ENCODE results near the gene TFCP2. TPM values are rescaled to one million over a fixed set of nuclear protein-coding genes. Genes with fewer than 3 reads are reported as not detected.
"Not testable (repeated sequence)": the region's sequence is repeated elsewhere in the genome, so short reads cannot be mapped to it uniquely, and the experiment has no call there.

Gene TFCP2
- total and polyA plus RNA-seq, 2 experiments from 2014 or later: 9.0 to 12.4 TPM

DNA sequence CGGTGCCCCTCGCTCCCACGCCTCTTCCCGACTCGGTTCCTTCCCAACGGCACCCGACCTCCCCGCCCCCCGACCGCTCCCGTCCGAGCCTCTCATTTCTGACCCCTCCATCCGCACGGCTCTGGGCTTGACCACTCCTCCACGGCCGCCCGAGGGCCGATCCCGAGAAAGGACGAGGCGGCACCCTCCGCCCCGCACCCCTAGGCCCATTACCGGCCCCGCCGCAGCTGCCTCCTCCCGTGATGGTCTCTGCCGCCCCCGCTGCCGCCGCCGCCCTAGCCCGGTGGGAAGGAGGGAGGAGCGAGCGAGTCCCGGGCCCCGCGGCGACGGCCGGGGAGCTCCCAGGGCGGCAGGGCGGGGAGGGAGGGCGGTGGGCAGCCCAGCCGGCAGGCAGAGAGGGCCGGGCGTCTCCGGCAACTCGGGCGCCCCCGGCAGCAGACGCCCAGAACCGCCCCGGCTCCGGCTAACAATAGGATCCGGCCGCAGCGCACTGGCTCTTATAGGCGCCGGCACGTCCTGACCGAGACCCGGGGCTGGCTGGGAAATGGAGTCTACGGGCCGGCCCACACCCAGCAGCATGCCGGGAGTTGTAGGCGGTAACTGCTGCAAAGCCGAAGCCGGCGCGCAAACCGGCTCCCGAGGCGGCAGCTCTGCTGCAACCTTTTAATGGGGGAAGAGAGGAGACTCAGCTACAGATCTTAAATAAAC is 89.7 kb downstream of the TFCP2 start, which contains the start of gene CSRNP2:
Gene CSRNP2 (minus strand): TSS at position 471 of the 708 bp plus-strand sequence. CDS start 7,035 bp downstream, outside the sequence.
- no peaks in the 10 kb centered on the region for H3K9me3 ChIP-seq (ENCODE audit: low read depth)
- H3K9ac ChIP-seq: peak within 1 kb of the TSS; percentile 96
- peaks cover 12% of the 10 kb centered on the region for H3K4me1 ChIP-seq (ENCODE audit: insufficient read depth)
- DNase-seq: peak; percentile 99
- WGBS, 2 experiments (ENCODE audit: low coverage in 1 of 2, low lambda C conversion rate in 2 of 2, missing lambda C conversion rate in 2 of 2): 2 to 3% methylated on average over 51 to 56 of the region's 74 CpGs
- no peaks in the 10 kb centered on the region for H3K9me2 ChIP-seq (ENCODE audit: insufficient read depth)
- no peak for TF ChIP-seq EZH2 (IDR thresholded peaks at IDR 0.05; ENCODE audit: insufficient read depth, poor library complexity, severe bottlenecking)
- no peak for TF ChIP-seq EZH2phosphoT487 (IDR thresholded peaks at IDR 0.05; ENCODE audit: insufficient read depth, low read depth)
- in situ Hi-C loops (cut with MboI): no loop called here
- peaks cover 49% of the 10 kb centered on the region for H3K79me2 ChIP-seq (ENCODE audit: insufficient read depth)
- peaks cover 8% of the 10 kb centered on the region; the same call in 1 of the 2 replicates for H4K20me1 ChIP-seq (ENCODE audit: insufficient read depth)
- H3K4me2 ChIP-seq (ENCODE audit: unreplicated experiment): peak within 1 kb of the TSS; percentile 97
- H3K27ac ChIP-seq: peak within 1 kb of the TSS; percentile 86
- H2AFZ ChIP-seq: peak within 1 kb of the TSS; percentile 88
- peaks cover 10% of the 10 kb centered on the region for H3F3A ChIP-seq (ENCODE audit: insufficient read depth)
- no peaks in the 10 kb centered on the region for H3K27me3 ChIP-seq (replicated peaks; ENCODE audit: insufficient read depth)
- peak within 1 kb of the TSS; percentile 95 for H3K4me3 ChIP-seq
- H3K36me3 ChIP-seq (ENCODE audit: low read depth): no peaks in the 10 kb centered on the region

- in situ Hi-C loops (cut with MboI): no loop called here
Observed at GRCh38 chr12:51082561-51083125, 90.3 kb downstream of the TFCP2 start.

DNA sequence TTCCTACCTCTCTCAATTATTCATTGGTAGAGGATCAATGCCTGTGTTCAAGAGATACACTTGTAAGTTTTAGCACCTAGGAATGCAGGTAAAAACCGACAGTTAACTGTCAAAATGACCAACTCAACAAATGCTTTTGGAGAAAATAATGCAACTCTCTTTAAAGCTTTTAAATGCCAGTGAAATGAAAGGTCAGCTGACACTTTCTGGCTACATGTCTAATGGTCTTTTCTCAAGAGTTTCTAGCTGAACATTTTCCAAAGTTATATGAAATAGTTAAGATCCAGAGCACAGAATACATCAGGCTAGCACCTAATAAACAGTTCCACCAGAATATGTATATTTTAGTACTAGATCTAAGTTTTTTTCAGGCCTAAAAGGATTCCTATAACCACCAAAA is 91.5 kb downstream of the TFCP2 start:
- Histone ChIP-seq H3K4me3 (peak overlapping the region; percentile 95), H3K27ac (no peak overlapping the region), H3K79me2 (ENCODE audit: insufficient read depth) (peaks cover 68% of the 10 kb centered on the region), H3F3A (ENCODE audit: insufficient read depth) (peaks cover 18% of the 10 kb centered on the region), H4K20me1 (ENCODE audit: insufficient read depth) (peaks cover 8% of the 10 kb centered on the region; the same call in 1 of the 2 replicates), H3K9me3 (ENCODE audit: low read depth) (no peaks in the 10 kb centered on the region), H3K9ac (peak overlapping the region; percentile 96; the same call in 1 of the 2 replicates), H3K9me2 (ENCODE audit: insufficient read depth) (no peaks in the 10 kb centered on the region), H3K36me3 (ENCODE audit: low read depth) (no peaks in the 10 kb centered on the region), H3K27me3 (replicated peaks; ENCODE audit: insufficient read depth) (no peaks in the 10 kb centered on the region), H3K4me1 (ENCODE audit: insufficient read depth) (peaks cover 17% of the 10 kb centered on the region), H3K4me2 (ENCODE audit: unreplicated experiment) (peak overlapping the region; percentile 97), H2AFZ (no peak overlapping the region)
- in situ Hi-C loops (cut with MboI): no loop called here
- no peak for DNase-seq
- TF ChIP-seq EZH2phosphoT487 (IDR thresholded peaks at IDR 0.05; ENCODE audit: insufficient read depth, low read depth) (no peak), EZH2 (IDR thresholded peaks at IDR 0.05; ENCODE audit: insufficient read depth, poor library complexity, severe bottlenecking) (no peak)
- 46 to 53% methylated on average over 1 of the region's 1 CpG for WGBS, 2 experiments (ENCODE audit: low coverage in 1 of 2, low lambda C conversion rate in 2 of 2, missing lambda C conversion rate in 2 of 2)

More at GRCh38 chr12:51082561-51083125, 90.3 kb downstream of the TFCP2 start:
- peak overlapping the region; percentile 97 for H3K4me2 ChIP-seq (ENCODE audit: unreplicated experiment)
- peaks cover 16% of the 10 kb centered on the region for H3F3A ChIP-seq (ENCODE audit: insufficient read depth)
- peaks cover 17% of the 10 kb centered on the region for H3K4me1 ChIP-seq (ENCODE audit: insufficient read depth)
- H2AFZ ChIP-seq: peak overlapping the region; percentile 85
- no peaks in the 10 kb centered on the region for H3K9me3 ChIP-seq (ENCODE audit: low read depth)
- TF ChIP-seq EZH2 (IDR thresholded peaks at IDR 0.05; ENCODE audit: insufficient read depth, poor library complexity, severe bottlenecking) (no peak), EZH2phosphoT487 (IDR thresholded peaks at IDR 0.05; ENCODE audit: insufficient read depth, low read depth) (no peak)
- H3K27me3 ChIP-seq (replicated peaks; ENCODE audit: insufficient read depth): no peaks in the 10 kb centered on the region
- H4K20me1 ChIP-seq (ENCODE audit: insufficient read depth): peaks cover 8% of the 10 kb centered on the region; the same call in 1 of the 2 replicates
- 2 to 3% methylated on average over 18 of the region's 18 CpGs for WGBS, 2 experiments (ENCODE audit: low coverage in 1 of 2, low lambda C conversion rate in 2 of 2, missing lambda C conversion rate in 2 of 2)
- H3K27ac ChIP-seq: peak overlapping the region; percentile 86
- peak overlapping the region; percentile 96 for H3K9ac ChIP-seq
- peak overlapping the region; percentile 95 for H3K4me3 ChIP-seq
- H3K9me2 ChIP-seq (ENCODE audit: insufficient read depth): no peaks in the 10 kb centered on the region
- H3K79me2 ChIP-seq (ENCODE audit: insufficient read depth): peaks cover 56% of the 10 kb centered on the region
- H3K36me3 ChIP-seq (ENCODE audit: low read depth): no peaks in the 10 kb centered on the region
- peak; percentile 70 for DNase-seq

GRCh38 chr12:51080136-51080535 is 92.8 kb downstream of the TFCP2 start:
- Histone ChIP-seq H3K9me3 (ENCODE audit: low read depth) (no peaks in the 10 kb centered on the region), H3K27ac (no peak overlapping the region), H4K20me1 (ENCODE audit: insufficient read depth) (peaks cover 8% of the 10 kb centered on the region; the same call in 1 of the 2 replicates), H3K4me1 (ENCODE audit: insufficient read depth) (peaks cover 17% of the 10 kb centered on the region), H3K4me2 (ENCODE audit: unreplicated experiment) (no peak overlapping the region), H3K9ac (no peak overlapping the region), H3K4me3 (no peak overlapping the region), H2AFZ (no peak overlapping the region), H3K79me2 (ENCODE audit: insufficient read depth) (peaks cover 81% of the 10 kb centered on the region), H3K9me2 (ENCODE audit: insufficient read depth) (no peaks in the 10 kb centered on the region), H3K27me3 (replicated peaks; ENCODE audit: insufficient read depth) (no peaks in the 10 kb centered on the region), H3F3A (ENCODE audit: insufficient read depth) (peaks cover 18% of the 10 kb centered on the region), H3K36me3 (ENCODE audit: low read depth) (no peaks in the 10 kb centered on the region)
- no peak for DNase-seq
- no peak for TF ChIP-seq EZH2phosphoT487 (IDR thresholded peaks at IDR 0.05; ENCODE audit: insufficient read depth, low read depth)
- TF ChIP-seq EZH2 (IDR thresholded peaks at IDR 0.05; ENCODE audit: insufficient read depth, poor library complexity, severe bottlenecking): no peak
- 96 to 98% methylated on average over 4 of the region's 4 CpGs for whole genome bisulfite sequencing, 2 experiments (ENCODE audit: low coverage in 1 of 2, low lambda C conversion rate in 2 of 2, missing lambda C conversion rate in 2 of 2)
- in situ Hi-C loops (cut with MboI): no loop called here

DNA sequence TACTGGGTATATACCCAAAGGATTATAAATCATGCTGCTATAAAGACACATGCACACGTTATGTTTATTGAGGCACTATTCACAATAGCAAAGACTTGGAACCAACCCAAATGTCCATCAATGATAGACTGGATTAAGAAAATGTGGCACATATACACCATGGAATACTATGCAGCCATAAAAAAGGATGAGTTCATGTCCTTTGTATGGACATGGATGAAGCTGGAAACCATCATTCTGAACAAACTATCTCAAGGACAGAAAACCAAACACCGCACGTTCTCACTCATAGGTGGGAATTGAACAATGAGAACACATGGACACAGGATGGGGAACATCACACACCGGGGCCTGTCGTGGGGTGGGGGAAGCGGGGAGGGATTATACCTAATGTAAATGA is 94.1 kb downstream of the TFCP2 start:
- H3K4me2 ChIP-seq (ENCODE audit: unreplicated experiment); in situ Hi-C loops (cut with MboI); H4K20me1 ChIP-seq (ENCODE audit: insufficient read depth): not testable (repeated sequence)

DNA sequence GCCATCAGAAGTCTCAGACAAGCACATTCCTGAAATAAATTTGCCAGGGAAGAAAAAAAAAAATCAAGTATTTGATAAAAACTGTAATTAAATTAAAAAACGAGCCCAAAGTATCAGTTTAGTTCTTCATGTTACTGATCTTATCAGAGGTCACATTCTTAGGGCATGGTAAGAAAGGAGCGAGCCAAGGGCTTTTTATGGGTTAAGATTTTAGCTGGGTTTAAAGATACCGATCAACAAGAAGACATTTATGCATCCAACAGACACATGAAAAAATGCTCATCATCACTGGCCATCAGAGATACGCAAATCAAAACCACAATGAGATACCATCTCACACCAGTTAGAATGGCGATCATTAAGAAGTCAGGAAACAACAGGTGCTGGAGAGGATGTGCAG is 94.6 kb downstream of the TFCP2 start:
- H3K27me3 ChIP-seq (replicated peaks; ENCODE audit: insufficient read depth); H2AFZ ChIP-seq; H3K4me3 ChIP-seq; H4K20me1 ChIP-seq (ENCODE audit: insufficient read depth); H3K4me2 ChIP-seq (ENCODE audit: unreplicated experiment); H3K9me2 ChIP-seq (ENCODE audit: insufficient read depth); DNase-seq; in situ Hi-C loops (cut with MboI); H3K36me3 ChIP-seq (ENCODE audit: low read depth); H3K9me3 ChIP-seq (ENCODE audit: low read depth): not testable (repeated sequence)
- Histone ChIP-seq H3K27ac (peak overlapping the region; percentile 18; the same call in 1 of the 2 replicates), H3K79me2 (ENCODE audit: insufficient read depth) (peaks cover 99% of the 10 kb centered on the region), H3K4me1 (ENCODE audit: insufficient read depth) (peaks cover 17% of the 10 kb centered on the region), H3F3A (ENCODE audit: insufficient read depth) (peaks cover 18% of the 10 kb centered on the region), H3K9ac (0 out of 2 replicates have a peak overlapping the region, but pooled peaks have one; percentile 11)
- WGBS, 2 experiments (ENCODE audit: low coverage in 1 of 2, low lambda C conversion rate in 2 of 2, missing lambda C conversion rate in 2 of 2): 71 to 75% methylated on average over 5 of the region's 5 CpGs

More for the DNA sequence above, 94.1 kb downstream of the TFCP2 start:
- peaks cover 18% of the 10 kb centered on the region for H3F3A ChIP-seq (ENCODE audit: insufficient read depth)
- H3K27me3 ChIP-seq (replicated peaks; ENCODE audit: insufficient read depth); H3K36me3 ChIP-seq (ENCODE audit: low read depth); H2AFZ ChIP-seq; H3K9me2 ChIP-seq (ENCODE audit: insufficient read depth); DNase-seq; H3K9ac ChIP-seq; H3K27ac ChIP-seq; H3K9me3 ChIP-seq (ENCODE audit: low read depth); H3K4me3 ChIP-seq: not testable (repeated sequence)
- 92 to 98% methylated on average over 5 to 6 of the region's 6 CpGs for WGBS, 2 experiments (ENCODE audit: low coverage in 1 of 2, low lambda C conversion rate in 2 of 2, missing lambda C conversion rate in 2 of 2)
- peaks cover 93% of the 10 kb centered on the region for H3K79me2 ChIP-seq (ENCODE audit: insufficient read depth)
- H3K4me1 ChIP-seq (ENCODE audit: insufficient read depth): peaks cover 17% of the 10 kb centered on the region
